Activated naive CD8-positive, alpha-beta T cell treated with anti-CD3 and anti-CD28 coated beads for 36 hours (primary cell): ENCODE data around the gene CACNA1C. TPM values are rescaled to one million over a fixed set of nuclear protein-coding genes. Genes with fewer than 3 reads are reported as not detected.

ENCODE experiments used
- DNase-seq: peaks from one replicate; pipeline ENCODE4 v3.0.0; 2021
- H3K27ac Mint-ChIP-seq: one replicate; pipeline ENCODE4 v1.8.0; 2022; ENCODE audit warnings: mild to moderate bottlenecking, moderate library complexity, mixed read lengths
- H3K27me3 Mint-ChIP-seq: one replicate; pipeline ENCODE4 v1.8.0; 2022; ENCODE audit warnings: mild to moderate bottlenecking, mixed read lengths
- H3K36me3 Mint-ChIP-seq: one replicate; pipeline ENCODE4 v1.8.0; 2021; ENCODE audit warnings: mild to moderate bottlenecking, mixed read lengths
- H3K4me1 Mint-ChIP-seq: one replicate; pipeline ENCODE4 v1.8.0; 2021; ENCODE audit warnings: mixed read lengths
- H3K4me3 Mint-ChIP-seq: one replicate; pipeline ENCODE4 v1.8.0; 2022; ENCODE audit warnings: mild to moderate bottlenecking, moderate library complexity, mixed read lengths
- H3K9me3 Mint-ChIP-seq: one replicate; pipeline ENCODE4 v1.8.0; 2022; ENCODE audit warnings: mixed read lengths
- total RNA-seq, 2 experiments: library from RNA; stranded (reverse); gene quantifications; one replicate each; pipeline ENCODE4 v1.2.3, GENCODE V29; 2021

Gene CACNA1C
- total RNA-seq: under 1 TPM; 0.02 to 0.14 TPM

- DNase-seq: peak; percentile 62
- Mint-ChIP-seq H3K4me3 (peak within 1 kb of the TSS; percentile 76), H3K27me3 (peaks cover 75% of the 10 kb centered on the region), H3K27ac (no peak within 1 kb of the TSS), H3K4me1 (peaks cover 7% of the 10 kb centered on the region), H3K9me3 (no peaks in the 10 kb centered on the region), H3K36me3 (no peaks in the 10 kb centered on the region)
Observed at GRCh38 chr12:2052826-2053678, at the start of gene CACNA1C. TSS of gene CACNA1C (plus strand) at chr12:2052987. CDS start at chr12:2053563, 576 bp downstream.

GRCh38 chr12:2003676-2004112, 49.1 kb upstream of the CACNA1C start:
- Mint-ChIP-seq H3K27me3 (no peaks in the 10 kb centered on the region), H3K4me3 (peak overlapping the region; percentile 99), H3K36me3 (peaks cover 10% of the 10 kb centered on the region), H3K4me1 (peaks cover 21% of the 10 kb centered on the region), H3K27ac (peak overlapping the region; percentile 98), H3K9me3 (no peaks in the 10 kb centered on the region)
- no peak for DNase-seq

- peak within 1 kb of the TSS; percentile 99 for H3K4me3 Mint-ChIP-seq
- peaks cover 10% of the 10 kb centered on the region for H3K36me3 Mint-ChIP-seq
- DNase-seq: peak; percentile 94
- peaks cover 21% of the 10 kb centered on the region for H3K4me1 Mint-ChIP-seq
- no peaks in the 10 kb centered on the region for H3K27me3 Mint-ChIP-seq
- no peaks in the 10 kb centered on the region for H3K9me3 Mint-ChIP-seq
- peak within 1 kb of the TSS; percentile 98 for H3K27ac Mint-ChIP-seq
Observed at GRCh38 chr12:2004113-2004929, 48.5 kb upstream of the CACNA1C start, which contains the start of gene DCP1B. TSS of gene DCP1B (minus strand) at chr12:2004457. CDS start at chr12:2004431, 26 bp downstream.

GRCh38 chr12:2008677-2009076, 44.1 kb upstream of the CACNA1C start:
- Mint-ChIP-seq H3K9me3 (no peaks in the 10 kb centered on the region), H3K36me3 (peaks cover 5% of the 10 kb centered on the region), H3K4me3 (no peak overlapping the region), H3K4me1 (peaks cover 6% of the 10 kb centered on the region), H3K27ac (no peak overlapping the region), H3K27me3 (no peaks in the 10 kb centered on the region)
- DNase-seq: no peak

GRCh38 chr12:2009623-2010022, 43.2 kb upstream of the CACNA1C start:
- Mint-ChIP-seq H3K27me3 (no peaks in the 10 kb centered on the region), H3K27ac (no peak overlapping the region), H3K36me3 (no peaks in the 10 kb centered on the region), H3K9me3 (no peaks in the 10 kb centered on the region), H3K4me3 (no peak overlapping the region), H3K4me1 (peaks cover 1% of the 10 kb centered on the region)
- no peak for DNase-seq

GRCh38 chr12:2011643-2012607, 40.9 kb upstream of the CACNA1C start:
- Mint-ChIP-seq H3K4me3 (no peak overlapping the region), H3K36me3 (no peaks in the 10 kb centered on the region)

GRCh38 chr12:2013086-2013485, 39.7 kb upstream of the CACNA1C start:
- Mint-ChIP-seq H3K27ac (no peak overlapping the region), H3K4me3 (no peak overlapping the region), H3K36me3 (no peaks in the 10 kb centered on the region), H3K9me3 (no peaks in the 10 kb centered on the region), H3K4me1 (no peaks in the 10 kb centered on the region), H3K27me3 (peaks cover 2% of the 10 kb centered on the region)
- DNase-seq: no peak

More at GRCh38 chr12:2011643-2012607, 40.9 kb upstream of the CACNA1C start:
- H3K4me1 Mint-ChIP-seq: no peaks in the 10 kb centered on the region
- no peak for DNase-seq
- H3K27ac Mint-ChIP-seq: no peak overlapping the region
- H3K27me3 Mint-ChIP-seq: no peaks in the 10 kb centered on the region
- no peaks in the 10 kb centered on the region for H3K9me3 Mint-ChIP-seq

- DNase-seq: no peak
- H3K27ac Mint-ChIP-seq: no peak overlapping the region
- H3K27me3 Mint-ChIP-seq: peaks cover 6% of the 10 kb centered on the region
- no peaks in the 10 kb centered on the region for H3K4me1 Mint-ChIP-seq
- no peak overlapping the region for H3K4me3 Mint-ChIP-seq
- no peaks in the 10 kb centered on the region for H3K9me3 Mint-ChIP-seq
- H3K36me3 Mint-ChIP-seq: no peaks in the 10 kb centered on the region
Observed at GRCh38 chr12:2013527-2014223, 39.1 kb upstream of the CACNA1C start.

GRCh38 chr12:2014231-2014630, 38.6 kb upstream of the CACNA1C start:
- Mint-ChIP-seq H3K4me3 (no peak overlapping the region), H3K27me3 (peaks cover 11% of the 10 kb centered on the region), H3K9me3 (no peaks in the 10 kb centered on the region), H3K27ac (no peak overlapping the region), H3K36me3 (no peaks in the 10 kb centered on the region), H3K4me1 (no peaks in the 10 kb centered on the region)
- DNase-seq: no peak

GRCh38 chr12:2016862-2017545, 35.8 kb upstream of the CACNA1C start:
- Mint-ChIP-seq H3K36me3 (no peaks in the 10 kb centered on the region), H3K9me3 (no peaks in the 10 kb centered on the region), H3K27me3 (peaks cover 16% of the 10 kb centered on the region), H3K27ac (no peak overlapping the region), H3K4me1 (no peaks in the 10 kb centered on the region), H3K4me3 (no peak overlapping the region)
- DNase-seq: no peak

- no peak for DNase-seq
- H3K27ac Mint-ChIP-seq: no peak overlapping the region
- H3K9me3 Mint-ChIP-seq: no peaks in the 10 kb centered on the region
- H3K4me3 Mint-ChIP-seq: no peak overlapping the region
- no peaks in the 10 kb centered on the region for H3K36me3 Mint-ChIP-seq
- H3K27me3 Mint-ChIP-seq: peaks cover 16% of the 10 kb centered on the region
- H3K4me1 Mint-ChIP-seq: no peaks in the 10 kb centered on the region
Observed at GRCh38 chr12:2017546-2018337, 35.0 kb upstream of the CACNA1C start.

GRCh38 chr12:2018391-2018790, 34.4 kb upstream of the CACNA1C start:
- H3K4me3 Mint-ChIP-seq: no peak overlapping the region
- H3K4me1 Mint-ChIP-seq: no peaks in the 10 kb centered on the region
- H3K36me3 Mint-ChIP-seq: no peaks in the 10 kb centered on the region
- peaks cover 16% of the 10 kb centered on the region for H3K27me3 Mint-ChIP-seq
- DNase-seq: no peak
- H3K9me3 Mint-ChIP-seq: no peaks in the 10 kb centered on the region
- H3K27ac Mint-ChIP-seq: no peak overlapping the region

GRCh38 chr12:2019126-2019525, 33.7 kb upstream of the CACNA1C start:
- Mint-ChIP-seq H3K36me3 (no peaks in the 10 kb centered on the region), H3K4me1 (no peaks in the 10 kb centered on the region)

More at GRCh38 chr12:2019126-2019525, 33.7 kb upstream of the CACNA1C start:
- Mint-ChIP-seq H3K9me3 (no peaks in the 10 kb centered on the region), H3K4me3 (no peak overlapping the region), H3K27me3 (peaks cover 16% of the 10 kb centered on the region), H3K27ac (no peak overlapping the region)
- DNase-seq: no peak
